Activated naive CD4-positive, alpha-beta T cell treated with anti-CD3 and anti-CD28 coated beads, Interleukin-2, amount 50 U/mL, for 72 hours (primary cell): ENCODE data around the gene LRRC52. TPM values are rescaled to one million over a fixed set of nuclear protein-coding genes. Genes with fewer than 3 reads are reported as not detected.

Experiments used
- ATAC-seq, 2 donors: fragments of 150-1000 bp; cut with Tn5 transposase; 2 replicates each; pipeline ENCODE4 v1.10.0; 2021; ENCODE audit warnings: mild to moderate bottlenecking in 2 of 2, moderate library complexity in 2 of 2
- DNase-seq, 2 donors: peaks; one replicate each; pipeline ENCODE4 v3.0.0; 2021 to 2022; ENCODE audit warnings: low spot score in 2 of 2
- H3K27ac Mint-ChIP-seq, 2 donors: one replicate each; pipeline ENCODE4 v1.8.0; 2022; ENCODE audit warnings: mild to moderate bottlenecking in 2 of 2, mixed read lengths in 2 of 2
- H3K36me3 Mint-ChIP-seq, 2 donors: one replicate each; pipeline ENCODE4 v1.8.0; 2022; ENCODE audit warnings: mixed read lengths in 2 of 2
- H3K9me3 Mint-ChIP-seq, 2 donors: one replicate each; pipeline ENCODE4 v1.8.0; 2022; ENCODE audit warnings: mixed read lengths in 2 of 2
- total RNA-seq, 2 donors: library from RNA; stranded (reverse); gene quantifications; one replicate each; pipeline ENCODE4 v1.2.3, GENCODE V29; 2022

LRRC52 gene
- total RNA-seq, 2 donors from 2014 or later: not detected

DNA sequence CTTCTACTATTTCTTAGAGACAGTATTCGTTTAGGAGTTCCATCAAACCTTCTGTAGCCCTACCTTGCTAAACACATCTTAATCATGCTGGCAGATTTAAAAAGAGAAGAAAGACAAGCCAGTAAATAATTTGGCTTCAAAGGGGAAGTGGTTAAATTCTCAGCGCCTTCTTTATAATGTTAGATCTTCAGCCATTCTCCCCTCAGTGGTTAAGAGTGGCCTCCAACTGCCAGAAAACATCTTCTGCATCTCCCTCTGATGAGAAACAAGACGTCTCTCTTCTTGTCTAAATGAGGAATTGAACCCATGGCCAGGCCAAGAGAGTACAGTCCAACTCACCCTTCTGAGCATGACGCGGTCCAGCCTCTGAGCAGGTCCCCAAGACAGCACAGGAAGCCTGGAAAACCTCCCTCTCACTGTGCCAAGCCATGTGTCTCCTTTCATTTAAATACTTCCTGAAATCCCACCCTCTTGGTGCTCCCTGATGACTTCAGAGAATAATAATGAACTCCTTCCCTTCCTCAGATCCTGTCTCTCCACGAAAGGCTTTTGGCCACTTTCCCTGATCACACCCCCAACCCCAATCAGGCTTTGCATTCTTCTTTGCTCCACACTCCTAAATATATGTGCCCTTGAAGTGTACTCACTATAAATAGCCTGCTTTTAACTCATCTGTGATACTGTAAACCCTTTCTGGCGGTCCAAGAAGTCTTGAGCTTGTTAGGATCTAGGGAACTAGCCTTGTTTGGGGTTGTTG is 16.4 kb upstream of the LRRC52 start:
- peaks cover 1 to 2% of the 10 kb centered on the region in 2 donors for H3K9me3 Mint-ChIP-seq
- H3K36me3 Mint-ChIP-seq: peaks cover 0 to 1% of the 10 kb centered on the region in 2 donors
- no peak for ATAC-seq
- H3K27ac Mint-ChIP-seq: no peak overlapping the region
- no peak for DNase-seq

DNA sequence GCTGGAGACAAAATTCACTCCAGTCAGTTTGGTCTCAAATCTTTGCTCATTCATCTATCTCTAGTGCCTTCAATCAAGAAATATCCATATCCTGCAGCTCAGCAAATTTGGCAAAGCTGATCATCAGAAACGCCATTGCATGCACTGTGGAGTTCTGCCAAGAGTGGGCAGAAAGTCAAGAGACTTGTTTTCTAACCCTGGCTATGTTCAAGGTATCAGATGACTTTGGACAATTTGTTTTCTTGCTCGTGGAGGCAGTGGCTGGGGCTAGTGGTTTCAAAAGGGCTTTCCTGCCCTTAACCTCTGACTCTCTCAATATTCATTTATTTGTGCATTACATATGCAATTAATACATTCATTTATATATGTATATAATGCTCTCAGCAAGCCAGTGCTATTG is 12.8 kb upstream of the LRRC52 start:
- ATAC-seq (no peak), DNase-seq (no peak)
- no peak overlapping the region for H3K27ac Mint-ChIP-seq
- H3K9me3 Mint-ChIP-seq: no peaks in the 10 kb centered on the region
- no peaks in the 10 kb centered on the region for H3K36me3 Mint-ChIP-seq

DNA sequence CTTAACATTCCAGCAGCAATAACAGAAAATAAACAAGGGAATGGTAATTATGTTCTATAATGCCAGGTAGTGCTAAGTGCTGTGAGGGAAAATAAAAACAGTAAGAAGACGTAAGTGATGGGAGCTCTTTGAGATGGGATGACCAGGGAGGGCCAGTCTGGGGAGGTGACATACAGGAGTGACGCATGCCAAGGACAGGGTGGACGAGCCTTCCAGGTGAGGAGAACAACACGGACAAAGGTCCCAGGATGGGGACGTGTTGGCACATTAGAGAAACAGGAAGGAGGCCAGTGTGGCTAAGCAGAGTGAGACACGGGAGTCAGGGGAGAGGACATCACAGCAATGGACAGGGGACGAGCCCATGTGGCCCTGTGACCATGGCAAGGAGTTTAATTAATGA is 11.7 kb upstream of the LRRC52 start:
- no peak for DNase-seq
- Mint-ChIP-seq H3K27ac (no peak overlapping the region), H3K9me3 (no peaks in the 10 kb centered on the region), H3K36me3 (no peaks in the 10 kb centered on the region)
- no peak for ATAC-seq

DNA sequence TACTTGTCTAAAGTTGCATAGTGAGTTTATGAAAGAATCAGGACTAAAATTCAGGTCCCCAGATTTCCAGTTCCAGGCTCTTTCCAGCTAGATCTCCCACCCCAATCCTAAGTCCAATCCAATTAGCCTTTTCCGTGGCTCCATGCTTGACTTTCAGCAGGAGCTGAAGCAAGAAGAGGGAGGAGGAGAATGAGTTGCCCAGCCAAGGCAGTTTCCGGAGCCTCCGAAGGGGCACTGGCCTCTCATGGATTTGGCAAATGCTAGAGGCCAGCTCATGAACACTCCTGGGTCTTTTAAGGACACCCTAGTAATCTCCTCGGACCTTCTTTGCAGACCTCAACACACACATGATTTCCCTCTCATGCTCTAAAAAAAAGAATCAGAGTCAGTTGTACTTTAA is 10.5 kb upstream of the LRRC52 start:
- no peak overlapping the region for H3K27ac Mint-ChIP-seq
- no peaks in the 10 kb centered on the region for H3K36me3 Mint-ChIP-seq
- no peaks in the 10 kb centered on the region for H3K9me3 Mint-ChIP-seq
- ATAC-seq (no peak), DNase-seq (no peak)

DNA sequence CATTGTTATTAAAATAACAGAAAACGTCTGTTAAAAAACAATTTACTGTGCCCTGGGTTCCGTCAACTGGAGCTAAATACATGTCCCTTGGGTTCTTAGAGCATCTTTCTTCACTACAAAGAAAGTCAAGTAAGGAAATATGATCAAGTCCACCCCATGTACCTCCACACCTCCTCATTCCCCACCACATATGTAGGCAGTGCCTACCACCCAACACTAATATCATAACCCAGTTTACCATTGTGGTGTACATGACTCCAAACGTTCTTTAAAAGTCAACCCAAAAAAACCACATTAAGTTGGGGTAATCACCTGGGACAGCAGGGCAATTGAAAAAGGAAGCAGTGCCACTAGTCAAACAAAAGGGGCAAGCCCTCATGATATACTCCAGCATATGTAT is 7.8 kb upstream of the LRRC52 start:
- peak in 1 of 2 donors; percentile 26 for ATAC-seq
- no peak overlapping the region for H3K27ac Mint-ChIP-seq
- H3K36me3 Mint-ChIP-seq: no peaks in the 10 kb centered on the region
- no peaks in the 10 kb centered on the region for H3K9me3 Mint-ChIP-seq
- DNase-seq: no peak

DNA sequence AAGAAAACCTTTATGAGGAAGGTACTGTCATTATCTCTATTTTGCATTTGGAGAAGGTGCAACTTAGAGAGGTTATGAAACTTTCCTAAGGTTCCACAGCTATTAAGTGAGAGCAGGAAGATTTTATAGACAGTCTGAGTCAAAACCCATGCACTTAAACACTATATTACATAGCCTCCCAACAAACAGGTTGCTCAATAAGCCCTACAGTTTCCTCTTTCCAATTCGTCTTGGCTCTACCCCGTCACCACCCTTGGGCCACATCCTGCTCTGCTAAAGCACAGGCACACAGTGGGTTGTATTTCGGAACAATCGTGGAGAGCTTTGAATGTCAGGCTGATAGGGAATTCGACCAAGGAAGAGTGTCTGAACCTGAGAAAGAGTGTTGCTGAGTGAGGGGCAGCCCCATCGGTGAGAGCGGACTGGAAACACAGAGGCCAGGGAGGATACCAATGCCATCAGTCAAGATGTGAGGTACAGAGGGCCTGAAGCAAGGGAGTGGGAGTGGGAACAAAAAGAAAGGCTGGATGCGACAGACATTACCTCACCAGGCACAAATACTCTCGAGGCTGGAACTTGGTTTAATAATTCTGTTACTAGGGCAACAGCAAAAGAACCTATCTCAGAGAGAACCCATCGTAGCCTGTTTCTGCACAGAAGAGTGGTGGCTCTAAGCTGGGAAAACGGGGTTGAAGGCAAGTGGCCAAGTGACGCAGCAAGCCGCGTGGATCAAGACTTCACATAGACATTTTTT is 6.3 kb upstream of the LRRC52 start:
- no peaks in the 10 kb centered on the region for H3K36me3 Mint-ChIP-seq
- ATAC-seq: peak in 1 of 2 donors; percentile 38
- no peak overlapping the region for H3K27ac Mint-ChIP-seq

DNA sequence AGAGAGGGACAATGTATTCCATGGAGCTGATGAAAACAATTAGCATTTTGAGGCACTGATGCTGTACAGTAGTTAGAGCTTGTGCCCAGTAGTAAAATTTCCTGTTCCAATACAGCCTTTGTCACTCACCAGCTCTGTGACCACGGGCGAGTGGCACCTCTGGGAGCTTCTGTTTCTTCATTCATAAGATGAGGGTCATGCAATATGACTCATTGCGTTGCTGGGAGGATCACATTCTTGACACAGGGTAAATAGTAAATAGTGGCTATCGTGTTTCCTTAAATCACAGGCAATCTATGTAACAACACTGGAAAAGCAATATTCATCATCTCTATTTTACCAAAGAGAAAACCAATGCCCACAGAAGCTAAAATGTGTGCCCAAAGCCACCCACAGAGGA is 4.5 kb upstream of the LRRC52 start:
- Mint-ChIP-seq H3K9me3 (no peaks in the 10 kb centered on the region), H3K27ac (no peak overlapping the region), H3K36me3 (no peaks in the 10 kb centered on the region)
- ATAC-seq (no peak), DNase-seq (no peak)

More for the DNA sequence above, 6.3 kb upstream of the LRRC52 start:
- no peak for DNase-seq
- no peaks in the 10 kb centered on the region for H3K9me3 Mint-ChIP-seq

DNA sequence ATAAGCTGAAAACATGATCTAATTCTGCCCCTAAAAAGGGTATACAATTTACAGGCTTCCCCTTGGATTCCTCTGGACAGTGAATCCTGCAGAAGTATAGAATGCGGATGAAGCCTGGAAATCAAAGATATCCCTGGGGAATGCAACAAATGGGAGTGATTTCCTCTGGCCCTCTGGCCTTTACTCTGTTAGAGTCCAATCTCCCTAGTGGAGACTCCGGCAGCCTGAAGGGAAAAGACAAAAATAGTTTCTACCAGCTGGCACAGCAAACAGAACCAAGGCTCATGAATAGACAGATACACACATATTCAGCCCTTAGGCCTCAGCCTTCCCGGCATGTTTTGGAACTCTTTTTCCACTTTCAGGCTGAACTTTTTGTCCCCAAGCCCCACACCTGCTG is 3.9 kb upstream of the LRRC52 start:
- no peak for ATAC-seq

DNA sequence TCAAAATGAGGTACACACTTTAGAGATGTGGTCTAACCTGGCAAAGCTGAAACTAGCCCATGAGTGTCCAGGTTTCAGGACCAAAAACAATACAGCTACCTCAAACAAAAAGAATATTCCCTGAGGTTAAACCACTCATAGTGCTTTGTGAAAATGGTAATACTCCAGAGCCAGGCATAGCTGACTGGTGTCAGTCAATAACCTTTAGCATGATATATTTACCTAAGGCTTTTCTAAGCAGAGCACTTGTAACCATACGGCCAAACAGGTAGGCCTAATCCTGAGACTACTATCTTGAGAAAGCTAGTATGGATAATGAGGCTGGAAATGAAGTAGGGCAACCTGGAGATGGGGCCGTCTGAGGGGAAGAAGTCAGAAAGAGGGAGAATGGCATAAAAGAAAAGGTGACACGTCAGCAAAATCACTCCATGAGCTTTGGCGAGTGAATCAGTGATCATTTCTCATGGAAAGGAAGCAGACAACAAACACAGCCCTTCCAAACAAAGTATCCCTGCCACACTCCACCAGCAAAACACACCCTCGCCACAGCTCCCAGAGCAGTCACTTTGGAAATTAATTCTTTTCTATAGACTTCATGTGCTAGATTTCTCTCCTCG is 1.7 kb upstream of the LRRC52 start:
- Mint-ChIP-seq H3K9me3 (no peaks in the 10 kb centered on the region), H3K36me3 (no peaks in the 10 kb centered on the region), H3K27ac (no peak overlapping the region)
- DNase-seq: no peak
- no peak for ATAC-seq

More for the DNA sequence above, 3.9 kb upstream of the LRRC52 start:
- H3K36me3 Mint-ChIP-seq: no peaks in the 10 kb centered on the region
- no peaks in the 10 kb centered on the region for H3K9me3 Mint-ChIP-seq
- no peak for DNase-seq
- no peak overlapping the region for H3K27ac Mint-ChIP-seq

DNA sequence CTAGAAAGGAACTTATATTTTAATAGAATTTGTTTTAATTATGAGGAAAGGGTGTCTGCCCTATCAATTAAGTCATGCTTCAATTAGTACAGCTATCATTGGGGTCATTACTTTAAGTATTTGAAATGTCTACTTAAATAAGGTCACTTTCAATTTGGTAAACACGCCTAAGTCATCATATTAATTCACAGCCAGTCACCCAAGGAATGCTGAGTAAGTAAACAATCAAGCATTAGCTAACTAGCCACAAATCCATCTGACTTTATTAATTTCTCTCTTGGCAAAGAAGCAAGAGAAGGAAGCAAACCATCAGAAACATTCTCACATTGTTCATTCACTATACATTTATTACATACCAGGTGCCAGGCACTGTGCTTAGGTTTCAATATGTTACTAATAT is 1.2 kb upstream of the LRRC52 start:
- Mint-ChIP-seq H3K9me3 (no peaks in the 10 kb centered on the region), H3K27ac (no peak overlapping the region), H3K36me3 (no peaks in the 10 kb centered on the region)
- no peak for DNase-seq
- ATAC-seq: no peak

DNA sequence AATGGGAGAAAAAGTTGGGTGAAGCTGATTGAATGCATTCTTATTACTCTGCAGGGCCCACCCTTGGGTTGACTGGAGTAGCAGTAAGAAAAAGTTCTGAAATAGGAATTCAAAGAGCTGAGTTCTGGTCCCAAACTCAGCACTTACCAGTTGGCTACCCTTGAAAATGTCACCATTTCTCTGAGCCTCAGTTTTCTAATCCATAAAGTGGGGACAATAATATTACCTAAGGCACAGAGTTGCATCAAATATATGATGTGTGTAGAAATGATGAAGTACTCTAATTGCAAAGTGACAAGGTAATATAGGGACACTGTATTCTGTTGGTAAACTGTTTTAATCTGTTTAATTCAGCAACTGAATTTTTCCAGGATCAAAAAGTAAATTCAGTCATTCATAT is 1.2 kb downstream of the LRRC52 start:
- no peak for DNase-seq
- Mint-ChIP-seq H3K36me3 (no peaks in the 10 kb centered on the region), H3K27ac (no peak overlapping the region), H3K9me3 (no peaks in the 10 kb centered on the region)
- ATAC-seq: no peak

DNA sequence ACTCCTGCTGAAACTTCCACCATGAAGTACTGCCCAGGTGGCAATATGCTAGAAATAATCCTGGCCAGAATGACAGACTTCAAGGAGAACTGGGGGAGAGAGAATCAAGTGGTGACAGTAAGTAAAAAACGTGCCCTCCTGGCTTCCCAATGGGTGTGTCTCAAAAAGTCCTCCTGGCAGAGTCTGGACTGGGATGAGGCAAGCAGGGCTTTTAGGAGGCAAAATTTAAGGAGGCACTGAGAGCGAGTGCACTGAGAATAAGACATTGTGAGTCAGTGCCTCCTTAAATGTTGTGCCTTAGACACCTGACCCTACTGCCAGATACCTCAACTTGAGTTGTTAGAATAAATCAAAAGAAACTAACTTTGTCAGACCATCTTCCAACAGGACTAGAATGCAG is 2.2 kb downstream of the LRRC52 start:
- DNase-seq (no peak), ATAC-seq (no peak)
- Mint-ChIP-seq H3K36me3 (no peaks in the 10 kb centered on the region), H3K9me3 (no peaks in the 10 kb centered on the region), H3K27ac (no peak overlapping the region)

DNA sequence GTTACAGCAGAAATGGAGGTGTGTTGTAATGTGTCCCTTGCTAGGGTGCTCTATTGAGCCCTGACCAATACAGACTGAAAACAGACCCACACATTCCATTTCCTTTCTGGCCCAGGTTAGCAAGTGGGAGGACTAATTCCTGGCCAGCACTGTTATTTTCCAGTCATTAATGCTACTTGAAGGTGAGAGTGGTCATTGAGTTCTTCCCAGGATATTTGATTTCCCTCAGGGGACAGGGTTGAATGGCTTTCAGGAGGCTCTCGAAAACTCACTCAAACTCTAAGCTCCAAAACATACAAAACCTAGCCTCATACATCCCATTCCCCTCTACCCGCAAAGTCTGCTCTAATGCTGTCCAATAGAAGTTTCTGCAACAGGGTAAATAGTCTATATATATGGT is 6.2 kb downstream of the LRRC52 start:
- no peak overlapping the region for H3K27ac Mint-ChIP-seq
- no peak for DNase-seq
- no peaks in the 10 kb centered on the region for H3K36me3 Mint-ChIP-seq
- H3K9me3 Mint-ChIP-seq: no peaks in the 10 kb centered on the region
- ATAC-seq: no peak

DNA sequence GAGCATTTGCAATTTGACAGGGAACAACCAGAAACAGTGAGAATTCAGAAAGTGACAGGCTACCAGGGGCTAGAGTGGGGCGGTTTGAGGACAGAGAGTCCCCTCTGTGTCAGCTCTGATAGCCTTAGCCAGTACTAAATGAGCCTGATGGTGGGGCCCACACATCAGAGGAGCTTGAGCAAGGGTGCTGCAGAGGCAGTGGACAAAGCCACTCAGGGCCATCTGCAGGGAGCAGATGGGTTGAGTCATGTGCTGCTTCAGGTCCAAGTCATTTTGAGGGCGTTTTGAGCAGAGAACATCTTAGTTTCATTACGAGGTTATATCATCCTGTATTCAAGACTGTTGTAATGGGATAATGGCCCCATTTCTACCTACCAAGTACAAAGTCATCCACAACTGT is 7.7 kb downstream of the LRRC52 start:
- Mint-ChIP-seq H3K27ac (no peak overlapping the region), H3K9me3 (no peaks in the 10 kb centered on the region), H3K36me3 (no peaks in the 10 kb centered on the region)
- ATAC-seq: no peak
- DNase-seq: no peak

DNA sequence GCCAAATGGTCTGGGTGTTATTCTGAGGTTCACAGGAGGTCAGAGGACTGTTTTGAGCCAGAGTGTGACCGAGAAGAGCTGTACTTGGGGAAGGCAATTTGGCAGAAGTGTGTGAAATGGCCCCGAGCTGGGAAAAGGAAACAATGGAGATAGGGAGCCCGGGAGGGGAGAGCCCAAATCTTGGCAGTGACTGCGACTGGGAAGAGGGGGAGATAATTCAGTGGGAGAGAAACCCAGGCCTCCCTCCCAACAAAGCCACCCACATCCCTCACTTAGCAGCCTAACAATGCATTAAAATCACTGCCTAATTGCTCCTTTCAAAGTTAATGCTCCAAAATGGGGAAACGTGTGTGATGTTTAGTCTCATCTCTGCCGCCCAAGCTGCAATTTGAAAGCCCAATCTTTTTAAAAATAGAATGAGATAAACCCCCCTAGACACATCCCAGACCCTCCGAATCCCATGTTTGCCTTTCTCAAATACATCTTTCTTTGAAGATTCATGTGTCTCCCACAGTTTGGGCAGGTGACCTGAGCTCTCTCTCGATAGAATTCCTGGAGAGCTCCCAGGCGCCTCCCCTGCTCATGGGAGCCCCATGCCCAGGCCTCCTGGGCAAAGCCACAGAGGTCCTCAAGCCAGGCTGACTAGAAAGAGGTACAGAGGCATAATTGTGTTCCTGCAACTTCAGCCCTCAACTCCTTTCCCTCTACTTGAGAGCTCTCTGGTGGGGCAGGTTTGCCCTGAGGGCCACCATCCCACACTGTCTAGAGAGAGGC is 17.3 kb downstream of the LRRC52 start:
- ATAC-seq (no peak), DNase-seq (no peak)
- H3K27ac Mint-ChIP-seq: peak overlapping the region in 1 of 2 donors; percentile 32
- H3K9me3 Mint-ChIP-seq: no peaks in the 10 kb centered on the region
- H3K36me3 Mint-ChIP-seq: no peaks in the 10 kb centered on the region

DNA sequence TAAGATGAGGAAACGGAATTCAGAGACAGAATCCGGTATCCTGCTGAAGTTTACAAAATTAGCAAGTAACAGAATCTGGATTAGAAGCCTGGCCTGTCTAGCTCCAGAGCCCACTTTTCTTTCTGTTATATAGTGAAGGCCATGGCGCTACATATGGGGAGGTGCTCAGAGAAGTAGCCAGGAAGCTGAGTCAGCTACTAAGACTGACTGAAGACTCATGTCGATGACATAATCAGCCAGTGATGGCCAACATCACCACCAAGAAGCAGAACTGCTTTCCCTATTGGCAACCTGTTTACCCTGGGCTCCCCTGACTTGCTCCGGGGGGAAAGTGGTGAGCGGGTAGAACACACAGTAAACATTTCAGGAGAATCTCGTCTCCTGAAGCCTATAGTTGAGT is 18.8 kb downstream of the LRRC52 start:
- H3K36me3 Mint-ChIP-seq: no peaks in the 10 kb centered on the region
- no peaks in the 10 kb centered on the region for H3K9me3 Mint-ChIP-seq
- DNase-seq: no peak
- ATAC-seq: no peak
- no peak overlapping the region for H3K27ac Mint-ChIP-seq

DNA sequence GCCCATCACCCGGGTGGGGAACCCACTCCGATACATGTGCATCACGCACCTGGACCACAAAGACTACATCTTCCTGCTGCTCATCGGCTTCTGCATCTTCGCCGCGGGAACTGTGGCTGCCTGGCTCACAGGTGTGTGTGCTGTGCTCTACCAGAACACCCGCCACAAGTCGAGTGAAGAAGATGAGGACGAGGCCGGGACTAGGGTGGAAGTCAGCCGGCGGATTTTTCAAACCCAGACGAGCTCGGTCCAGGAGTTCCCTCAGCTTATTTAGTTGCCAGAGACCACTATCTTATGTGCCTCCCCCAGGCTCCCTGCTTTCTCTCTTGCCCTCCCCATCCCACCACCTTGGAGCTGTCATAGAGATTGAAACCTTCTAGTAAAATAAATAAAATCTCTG is 19.8 kb downstream of the LRRC52 start:
- Mint-ChIP-seq H3K27ac (peak overlapping the region in 1 of 2 donors; percentile 17), H3K9me3 (no peaks in the 10 kb centered on the region), H3K36me3 (no peaks in the 10 kb centered on the region)
- DNase-seq (no peak), ATAC-seq (no peak)
